Measurements from ENCODE around the gene GABRG3.

The GABRG3 gene

DNA sequence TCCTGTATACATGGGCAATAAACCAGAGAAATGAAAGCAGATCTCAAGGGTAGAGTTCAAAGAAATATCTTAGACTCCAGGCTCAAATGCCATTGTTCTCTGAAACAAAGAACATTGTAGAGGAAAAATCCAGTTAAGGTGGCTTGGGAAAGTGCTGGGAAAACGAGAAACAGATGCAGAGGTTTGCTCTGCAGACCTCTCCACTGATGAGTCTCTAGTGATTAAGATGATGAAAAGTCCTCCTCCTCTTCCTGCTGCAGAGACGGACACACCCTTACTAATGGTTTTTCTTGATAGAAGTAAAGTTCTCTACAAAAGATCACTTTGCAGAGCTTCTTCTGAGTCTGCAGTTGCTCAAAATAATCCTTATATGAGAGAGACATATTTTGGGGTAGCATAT lies 264.7 kb downstream of the GABRG3 start:
- H3K36me3 ChIP-seq (ENCODE audit: control insufficient read depth in 2 of 2, insufficient read depth in 1 of 2, low read length in 2 of 2) = no peaks in the 10 kb centered on the region
- POLR2A ChIA-PET = no interaction called here
- no peaks in the 10 kb centered on the region for H3K4me1 ChIP-seq (ENCODE audit: control insufficient read depth, insufficient read depth, low read length)
- no peaks in the 10 kb centered on the region for H3K9me3 ChIP-seq (ENCODE audit: control insufficient read depth, insufficient read depth, low read depth, low read length)
- TF ChIP-seq GLI4 (tag by site-specific recombination; IDR thresholded peaks at IDR 0.05) = no peak
- no peak for TF ChIP-seq ZNF544 (tag by site-specific recombination; IDR thresholded peaks at IDR 0.05)
- TF ChIP-seq, protein P1, sequence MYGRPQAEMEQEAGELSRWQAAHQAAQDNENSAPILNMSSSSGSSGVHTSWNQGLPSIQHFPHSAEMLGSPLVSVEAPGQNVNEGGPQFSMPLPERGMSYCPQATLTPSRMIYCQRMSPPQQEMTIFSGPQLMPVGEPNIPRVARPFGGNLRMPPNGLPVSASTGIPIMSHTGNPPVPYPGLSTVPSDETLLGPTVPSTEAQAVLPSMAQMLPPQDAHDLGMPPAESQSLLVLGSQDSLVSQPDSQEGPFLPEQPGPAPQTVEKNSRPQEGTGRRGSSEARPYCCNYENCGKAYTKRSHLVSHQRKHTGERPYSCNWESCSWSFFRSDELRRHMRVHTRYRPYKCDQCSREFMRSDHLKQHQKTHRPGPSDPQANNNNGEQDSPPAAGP (tag by site-specific recombination; IDR thresholded peaks at IDR 0.05) = no peak
- TF ChIP-seq, protein P2, sequence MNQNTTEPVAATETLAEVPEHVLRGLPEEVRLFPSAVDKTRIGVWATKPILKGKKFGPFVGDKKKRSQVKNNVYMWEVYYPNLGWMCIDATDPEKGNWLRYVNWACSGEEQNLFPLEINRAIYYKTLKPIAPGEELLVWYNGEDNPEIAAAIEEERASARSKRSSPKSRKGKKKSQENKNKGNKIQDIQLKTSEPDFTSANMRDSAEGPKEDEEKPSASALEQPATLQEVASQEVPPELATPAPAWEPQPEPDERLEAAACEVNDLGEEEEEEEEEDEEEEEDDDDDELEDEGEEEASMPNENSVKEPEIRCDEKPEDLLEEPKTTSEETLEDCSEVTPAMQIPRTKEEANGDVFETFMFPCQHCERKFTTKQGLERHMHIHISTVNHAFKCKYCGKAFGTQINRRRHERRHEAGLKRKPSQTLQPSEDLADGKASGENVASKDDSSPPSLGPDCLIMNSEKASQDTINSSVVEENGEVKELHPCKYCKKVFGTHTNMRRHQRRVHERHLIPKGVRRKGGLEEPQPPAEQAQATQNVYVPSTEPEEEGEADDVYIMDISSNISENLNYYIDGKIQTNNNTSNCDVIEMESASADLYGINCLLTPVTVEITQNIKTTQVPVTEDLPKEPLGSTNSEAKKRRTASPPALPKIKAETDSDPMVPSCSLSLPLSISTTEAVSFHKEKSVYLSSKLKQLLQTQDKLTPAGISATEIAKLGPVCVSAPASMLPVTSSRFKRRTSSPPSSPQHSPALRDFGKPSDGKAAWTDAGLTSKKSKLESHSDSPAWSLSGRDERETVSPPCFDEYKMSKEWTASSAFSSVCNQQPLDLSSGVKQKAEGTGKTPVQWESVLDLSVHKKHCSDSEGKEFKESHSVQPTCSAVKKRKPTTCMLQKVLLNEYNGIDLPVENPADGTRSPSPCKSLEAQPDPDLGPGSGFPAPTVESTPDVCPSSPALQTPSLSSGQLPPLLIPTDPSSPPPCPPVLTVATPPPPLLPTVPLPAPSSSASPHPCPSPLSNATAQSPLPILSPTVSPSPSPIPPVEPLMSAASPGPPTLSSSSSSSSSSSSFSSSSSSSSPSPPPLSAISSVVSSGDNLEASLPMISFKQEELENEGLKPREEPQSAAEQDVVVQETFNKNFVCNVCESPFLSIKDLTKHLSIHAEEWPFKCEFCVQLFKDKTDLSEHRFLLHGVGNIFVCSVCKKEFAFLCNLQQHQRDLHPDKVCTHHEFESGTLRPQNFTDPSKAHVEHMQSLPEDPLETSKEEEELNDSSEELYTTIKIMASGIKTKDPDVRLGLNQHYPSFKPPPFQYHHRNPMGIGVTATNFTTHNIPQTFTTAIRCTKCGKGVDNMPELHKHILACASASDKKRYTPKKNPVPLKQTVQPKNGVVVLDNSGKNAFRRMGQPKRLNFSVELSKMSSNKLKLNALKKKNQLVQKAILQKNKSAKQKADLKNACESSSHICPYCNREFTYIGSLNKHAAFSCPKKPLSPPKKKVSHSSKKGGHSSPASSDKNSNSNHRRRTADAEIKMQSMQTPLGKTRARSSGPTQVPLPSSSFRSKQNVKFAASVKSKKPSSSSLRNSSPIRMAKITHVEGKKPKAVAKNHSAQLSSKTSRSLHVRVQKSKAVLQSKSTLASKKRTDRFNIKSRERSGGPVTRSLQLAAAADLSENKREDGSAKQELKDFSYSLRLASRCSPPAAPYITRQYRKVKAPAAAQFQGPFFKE (tag by site-specific recombination; IDR thresholded peaks at IDR 0.05; ENCODE audit: borderline replicate concordance) = no peak
- no peak for TF ChIP-seq ZNF239 (tag by site-specific recombination; IDR thresholded peaks at IDR 0.05)
- TF ChIP-seq ZNF561 (tag by site-specific recombination; IDR thresholded peaks at IDR 0.05; ENCODE audit: borderline replicate concordance) = no peak
- TF ChIP-seq ZFP37 (tag by site-specific recombination; IDR thresholded peaks at IDR 0.05) = no peak
- TF ChIP-seq ZNF664 (tag by site-specific recombination; IDR thresholded peaks at IDR 0.05) = no peak
- no peak overlapping the region for H3K27ac ChIP-seq (ENCODE audit: extremely low read depth, low read depth, low read length)
- no peak overlapping the region for H3K4me3 ChIP-seq (ENCODE audit: low read depth, low read length)
- CTCF ChIA-PET = interaction anchor here (0.7 to 1.3 kb wide), 3 partner anchors 14 to 174 kb away, joined by 3 to 4 read pairs (median 4); no protein-coding TSS in a partner anchor

DNA sequence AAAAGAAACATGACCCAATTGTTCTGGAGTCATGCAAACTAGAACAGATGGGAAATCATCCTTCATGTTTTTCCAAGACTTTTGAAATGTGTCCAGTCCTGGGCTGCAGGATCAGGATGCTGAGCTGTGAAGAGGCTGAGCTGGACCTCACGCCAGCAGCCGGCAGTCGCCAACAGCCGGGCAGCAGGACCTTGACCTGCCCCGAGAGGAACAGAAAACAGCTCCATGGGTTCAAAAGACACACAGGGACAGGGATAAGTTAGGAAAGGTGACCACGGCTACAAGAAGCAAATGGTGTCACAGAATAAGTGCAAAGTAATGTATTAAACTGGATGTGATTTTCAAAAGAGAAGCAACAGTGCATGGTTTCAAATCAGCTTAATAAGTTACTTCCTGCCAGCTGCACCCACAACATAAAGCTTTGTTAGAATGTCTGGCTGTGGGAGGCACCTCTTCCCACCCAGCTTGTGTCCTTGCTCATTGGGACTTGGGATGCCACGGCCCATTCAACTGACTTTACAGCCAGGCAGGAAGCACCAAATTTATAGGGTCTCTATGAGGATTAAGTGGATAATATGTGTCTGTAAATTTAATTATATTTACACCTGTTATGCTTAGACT lies 266.4 kb downstream of the GABRG3 start:
- H3K9me3 ChIP-seq (ENCODE audit: control insufficient read depth, insufficient read depth, low read depth, low read length) = no peaks in the 10 kb centered on the region
- no peaks in the 10 kb centered on the region for H3K36me3 ChIP-seq (ENCODE audit: control insufficient read depth in 2 of 2, insufficient read depth in 1 of 2, low read length in 2 of 2)
- CTCF ChIA-PET = interaction anchor here (0.6 to 1.3 kb wide), 5 partner anchors 12 to 1721 kb away, joined by 3 to 4 read pairs (median 3); no protein-coding TSS in a partner anchor
- H3K4me3 ChIP-seq (ENCODE audit: low read depth, low read length) = no peak overlapping the region
- POLR2A ChIA-PET = no interaction called here
- no peaks in the 10 kb centered on the region for H3K4me1 ChIP-seq (ENCODE audit: control insufficient read depth, insufficient read depth, low read length)
- H3K27ac ChIP-seq (ENCODE audit: extremely low read depth, low read depth, low read length) = no peak overlapping the region
- TF ChIP-seq, protein P3, sequence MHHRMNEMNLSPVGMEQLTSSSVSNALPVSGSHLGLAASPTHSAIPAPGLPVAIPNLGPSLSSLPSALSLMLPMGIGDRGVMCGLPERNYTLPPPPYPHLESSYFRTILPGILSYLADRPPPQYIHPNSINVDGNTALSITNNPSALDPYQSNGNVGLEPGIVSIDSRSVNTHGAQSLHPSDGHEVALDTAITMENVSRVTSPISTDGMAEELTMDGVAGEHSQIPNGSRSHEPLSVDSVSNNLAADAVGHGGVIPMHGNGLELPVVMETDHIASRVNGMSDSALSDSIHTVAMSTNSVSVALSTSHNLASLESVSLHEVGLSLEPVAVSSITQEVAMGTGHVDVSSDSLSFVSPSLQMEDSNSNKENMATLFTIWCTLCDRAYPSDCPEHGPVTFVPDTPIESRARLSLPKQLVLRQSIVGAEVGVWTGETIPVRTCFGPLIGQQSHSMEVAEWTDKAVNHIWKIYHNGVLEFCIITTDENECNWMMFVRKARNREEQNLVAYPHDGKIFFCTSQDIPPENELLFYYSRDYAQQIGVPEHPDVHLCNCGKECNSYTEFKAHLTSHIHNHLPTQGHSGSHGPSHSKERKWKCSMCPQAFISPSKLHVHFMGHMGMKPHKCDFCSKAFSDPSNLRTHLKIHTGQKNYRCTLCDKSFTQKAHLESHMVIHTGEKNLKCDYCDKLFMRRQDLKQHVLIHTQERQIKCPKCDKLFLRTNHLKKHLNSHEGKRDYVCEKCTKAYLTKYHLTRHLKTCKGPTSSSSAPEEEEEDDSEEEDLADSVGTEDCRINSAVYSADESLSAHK (tag by site-specific recombination; IDR thresholded peaks at IDR 0.05) = no peak
- TF ChIP-seq ZNF747 (tag by site-specific recombination; IDR thresholded peaks at IDR 0.05) (no peak), ZNF311 (tag by site-specific recombination; IDR thresholded peaks at IDR 0.05; ENCODE audit: borderline replicate concordance) (no peak), ZFP3 (tag by site-specific recombination; IDR thresholded peaks at IDR 0.05; ENCODE audit: low read depth) (no peak), ZNF350 (tag by site-specific recombination; IDR thresholded peaks at IDR 0.05) (no peak), ZNF2 (tag by site-specific recombination; IDR thresholded peaks at IDR 0.05) (no peak), SCRT1 (tag by site-specific recombination; IDR thresholded peaks at IDR 0.05; ENCODE audit: borderline replicate concordance) (no peak), ZSCAN16 (tag by site-specific recombination; IDR thresholded peaks at IDR 0.05) (no peak), ZNF10 (tag by site-specific recombination; IDR thresholded peaks at IDR 0.05) (no peak)
- TF ChIP-seq, protein P4, sequence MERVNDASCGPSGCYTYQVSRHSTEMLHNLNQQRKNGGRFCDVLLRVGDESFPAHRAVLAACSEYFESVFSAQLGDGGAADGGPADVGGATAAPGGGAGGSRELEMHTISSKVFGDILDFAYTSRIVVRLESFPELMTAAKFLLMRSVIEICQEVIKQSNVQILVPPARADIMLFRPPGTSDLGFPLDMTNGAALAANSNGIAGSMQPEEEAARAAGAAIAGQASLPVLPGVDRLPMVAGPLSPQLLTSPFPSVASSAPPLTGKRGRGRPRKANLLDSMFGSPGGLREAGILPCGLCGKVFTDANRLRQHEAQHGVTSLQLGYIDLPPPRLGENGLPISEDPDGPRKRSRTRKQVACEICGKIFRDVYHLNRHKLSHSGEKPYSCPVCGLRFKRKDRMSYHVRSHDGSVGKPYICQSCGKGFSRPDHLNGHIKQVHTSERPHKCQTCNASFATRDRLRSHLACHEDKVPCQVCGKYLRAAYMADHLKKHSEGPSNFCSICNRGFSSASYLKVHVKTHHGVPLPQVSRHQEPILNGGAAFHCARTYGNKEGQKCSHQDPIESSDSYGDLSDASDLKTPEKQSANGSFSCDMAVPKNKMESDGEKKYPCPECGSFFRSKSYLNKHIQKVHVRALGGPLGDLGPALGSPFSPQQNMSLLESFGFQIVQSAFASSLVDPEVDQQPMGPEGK (tag by site-specific recombination; IDR thresholded peaks at IDR 0.05) = no peak
- TF ChIP-seq, protein P5, sequence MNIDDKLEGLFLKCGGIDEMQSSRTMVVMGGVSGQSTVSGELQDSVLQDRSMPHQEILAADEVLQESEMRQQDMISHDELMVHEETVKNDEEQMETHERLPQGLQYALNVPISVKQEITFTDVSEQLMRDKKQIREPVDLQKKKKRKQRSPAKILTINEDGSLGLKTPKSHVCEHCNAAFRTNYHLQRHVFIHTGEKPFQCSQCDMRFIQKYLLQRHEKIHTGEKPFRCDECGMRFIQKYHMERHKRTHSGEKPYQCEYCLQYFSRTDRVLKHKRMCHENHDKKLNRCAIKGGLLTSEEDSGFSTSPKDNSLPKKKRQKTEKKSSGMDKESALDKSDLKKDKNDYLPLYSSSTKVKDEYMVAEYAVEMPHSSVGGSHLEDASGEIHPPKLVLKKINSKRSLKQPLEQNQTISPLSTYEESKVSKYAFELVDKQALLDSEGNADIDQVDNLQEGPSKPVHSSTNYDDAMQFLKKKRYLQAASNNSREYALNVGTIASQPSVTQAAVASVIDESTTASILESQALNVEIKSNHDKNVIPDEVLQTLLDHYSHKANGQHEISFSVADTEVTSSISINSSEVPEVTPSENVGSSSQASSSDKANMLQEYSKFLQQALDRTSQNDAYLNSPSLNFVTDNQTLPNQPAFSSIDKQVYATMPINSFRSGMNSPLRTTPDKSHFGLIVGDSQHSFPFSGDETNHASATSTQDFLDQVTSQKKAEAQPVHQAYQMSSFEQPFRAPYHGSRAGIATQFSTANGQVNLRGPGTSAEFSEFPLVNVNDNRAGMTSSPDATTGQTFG (tag by site-specific recombination; IDR thresholded peaks at IDR 0.05; ENCODE audit: borderline replicate concordance) = no peak
